Common myeloid progenitor, CD34-positive (primary cell): ENCODE results near the gene MAPK14.

Experiments
- CTCF ChIA-PET: fragments of 350-600 bp; sonication (Branson Sonifier 250); formaldehyde crosslinking; loops from one replicate; lab custom pipeline; 2021; ENCODE audit warnings: antibody characterized with exemption; lab: Charles Lee
- POLR2A ChIA-PET: fragments of 350-600 bp; sonication (Branson Sonifier 250); formaldehyde crosslinking; loops from one replicate; lab custom pipeline; 2021; ENCODE audit warnings: antibody characterized with exemption; lab: Charles Lee
- DNase-seq, 3 donors: peaks; one replicate each; pipeline versions ENCODE4 v3.0.0 to v3.0.0-alpha.2; 2013
- H3K27ac ChIP-seq, 2 experiments: 1 replicate in 1 of 2; 2 replicates in 1 of 2; pipeline ENCODE4 v1.7.0; 2013; ENCODE audit warnings: inconsistent platforms in 2 of 2, low read length in 2 of 2, mild to moderate bottlenecking in 2 of 2, low read depth in 1 of 2, moderate library complexity in 1 of 2; ENCODE audit not compliant: severe bottlenecking in 2 of 2, insufficient read depth in 1 of 2, poor library complexity in 1 of 2
- H3K27me3 ChIP-seq, 5 experiments: replicated peaks in 2 of 5; 1 replicate in 3 of 5; 2 replicates in 2 of 5; pipeline versions ENCODE4 v1.6.1 to v1.7.0; 2013; ENCODE audit warnings: low read length in 4 of 5, mild to moderate bottlenecking in 2 of 5, moderate library complexity in 2 of 5, inconsistent platforms in 1 of 5; ENCODE audit not compliant: insufficient read depth in 5 of 5, control insufficient read depth in 4 of 5
- H3K36me3 ChIP-seq, 4 experiments: 1 replicate in 2 of 4; 2 replicates in 2 of 4; pipeline versions ENCODE4 v1.6.1 to v1.7.0; 2013; ENCODE audit warnings: low read length in 3 of 4, control low read depth in 1 of 4, mild to moderate bottlenecking in 1 of 4; ENCODE audit not compliant: control insufficient read depth in 4 of 4, insufficient read depth in 4 of 4
- H3K4me1 ChIP-seq, 4 experiments: 1 replicate in 3 of 4; 2 replicates in 1 of 4; pipeline versions ENCODE4 v1.6.1 to v1.7.1; 2013; ENCODE audit warnings: low read length in 3 of 4, mild to moderate bottlenecking in 3 of 4, control low read depth in 1 of 4, inconsistent platforms in 1 of 4, moderate library complexity in 1 of 4; ENCODE audit not compliant: control insufficient read depth in 4 of 4, insufficient read depth in 4 of 4; ENCODE audit errors: control extremely low read depth in 1 of 4
- H3K4me3 ChIP-seq, 7 experiments: 1 replicate in 4 of 7; 2 replicates in 3 of 7; pipeline versions ENCODE4 v1.5.1 to v1.7.0; 2013; ENCODE audit warnings: mild to moderate bottlenecking in 7 of 7, low read length in 6 of 7, moderate library complexity in 6 of 7, inconsistent platforms in 2 of 7, low read depth in 2 of 7, control low read depth in 1 of 7; ENCODE audit not compliant: insufficient read depth in 4 of 7, control insufficient read depth in 1 of 7; ENCODE audit errors: extremely low read depth in 1 of 7
- H3K9me3 ChIP-seq, 5 experiments: 1 replicate in 4 of 5; 2 replicates in 1 of 5; pipeline versions ENCODE4 v1.6.1 to v1.7.1; 2013; ENCODE audit warnings: low read length in 4 of 5, mild to moderate bottlenecking in 2 of 5, inconsistent platforms in 1 of 5, low read depth in 1 of 5, moderate library complexity in 1 of 5; ENCODE audit not compliant: control insufficient read depth in 4 of 5, insufficient read depth in 2 of 5; ENCODE audit errors: control extremely low read depth in 1 of 5
- WGBS: methylation state at CpG from one replicate; pipeline ENCODE4 v1.1.5; 2013; ENCODE audit not compliant: insufficient coverage; 5-methylcytosine and 5-hydroxymethylcytosine counted together

MAPK14 gene

GRCh38 chr6:36064770-36065396, 37.3 kb downstream of the MAPK14 start:
- WGBS, result 100% methylated on average over 2 of the region's 3 CpGs
- ChIA-PET POLR2A (interaction anchor here (1.1 kb wide), 1 partner anchor 19 kb away, joined by 4 read pairs; no protein-coding TSS in a partner anchor), CTCF (interaction anchor here (1.2 to 3.6 kb wide), 6 partner anchors 9 to 30 kb away, joined by 3 to 17 read pairs (median 6); no protein-coding TSS in a partner anchor)
- peaks cover 4 to 36% (median 17%) of the 10 kb centered on the region in 4 experiments for H3K4me1 ChIP-seq
- H3K27ac ChIP-seq, result peak overlapping the region in 1 of 2 experiments; percentile 47
- H3K4me3 ChIP-seq, result no peak overlapping the region
- no peaks in the 10 kb centered on the region for H3K27me3 ChIP-seq
- DNase-seq, result no peak
- H3K9me3 ChIP-seq, result no peaks in the 10 kb centered on the region
- H3K36me3 ChIP-seq, result peaks cover 7 to 31% (median 23%) of the 10 kb centered on the region in 4 experiments

DNA sequence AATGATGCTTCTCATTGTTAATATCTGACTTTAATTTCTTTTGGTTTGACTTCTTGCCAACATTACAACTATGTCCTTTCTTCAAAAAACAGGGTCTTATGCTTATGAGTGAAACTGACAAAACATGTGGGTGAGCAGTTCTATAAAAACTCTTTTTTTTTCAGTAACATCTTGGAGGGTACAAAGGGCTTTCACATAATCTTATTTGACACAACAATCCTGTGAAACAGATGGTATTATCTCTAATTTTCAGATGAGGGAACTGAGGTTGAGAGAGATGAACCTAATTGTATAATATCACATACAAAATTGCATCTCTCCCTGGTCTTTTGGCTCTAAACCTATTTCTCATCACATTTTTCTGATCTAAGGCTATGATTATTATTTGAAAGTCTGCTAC, 38.3 kb downstream of the MAPK14 start:
- Histone ChIP-seq H3K4me3 (no peak overlapping the region), H3K27me3 (no peaks in the 10 kb centered on the region), H3K4me1 (peaks cover 4 to 36% (median 17%) of the 10 kb centered on the region in 4 experiments), H3K27ac (peak overlapping the region in 1 of 2 experiments; percentile 19), H3K9me3 (no peaks in the 10 kb centered on the region), H3K36me3 (peaks cover 4 to 23% (median 18%) of the 10 kb centered on the region in 4 experiments)
- ChIA-PET POLR2A (interaction anchor here (0.6 to 1.4 kb wide), 3 partner anchors 20 to 1246 kb away, joined by 4 to 6 read pairs (median 5); no protein-coding TSS in a partner anchor), CTCF (interaction anchor here (1.2 to 3.6 kb wide), 5 partner anchors 10 to 29 kb away, joined by 3 to 17 read pairs (median 4); no protein-coding TSS in a partner anchor)
- DNase-seq, result peak in 2 of 3 donors; percentile 18 to 52

- Histone ChIP-seq H3K36me3 (peaks cover 4 to 16% (median 14%) of the 10 kb centered on the region in 4 experiments), H3K4me1 (peaks cover 4 to 36% (median 17%) of the 10 kb centered on the region in 4 experiments), H3K9me3 (no peaks in the 10 kb centered on the region), H3K4me3 (no peak overlapping the region), H3K27me3 (no peaks in the 10 kb centered on the region), H3K27ac (peak overlapping the region in 1 of 2 experiments; percentile 23)
- 80% methylated on average over 1 of the region's 2 CpGs for WGBS
- POLR2A ChIA-PET, result interaction anchor here (0.6 to 1.4 kb wide), 2 partner anchors 28 to 39 kb away, joined by 3 to 5 read pairs; partner anchors contain the start of gene MAPK14
- CTCF ChIA-PET, result interaction anchor here (1.1 to 3.6 kb wide), 7 partner anchors 10 to 136 kb away, joined by 3 to 17 read pairs (median 4); no protein-coding TSS in a partner anchor
- DNase-seq, result no peak
Measured at GRCh38 chr6:36066817-36067216, 39.2 kb downstream of the MAPK14 start.

DNA sequence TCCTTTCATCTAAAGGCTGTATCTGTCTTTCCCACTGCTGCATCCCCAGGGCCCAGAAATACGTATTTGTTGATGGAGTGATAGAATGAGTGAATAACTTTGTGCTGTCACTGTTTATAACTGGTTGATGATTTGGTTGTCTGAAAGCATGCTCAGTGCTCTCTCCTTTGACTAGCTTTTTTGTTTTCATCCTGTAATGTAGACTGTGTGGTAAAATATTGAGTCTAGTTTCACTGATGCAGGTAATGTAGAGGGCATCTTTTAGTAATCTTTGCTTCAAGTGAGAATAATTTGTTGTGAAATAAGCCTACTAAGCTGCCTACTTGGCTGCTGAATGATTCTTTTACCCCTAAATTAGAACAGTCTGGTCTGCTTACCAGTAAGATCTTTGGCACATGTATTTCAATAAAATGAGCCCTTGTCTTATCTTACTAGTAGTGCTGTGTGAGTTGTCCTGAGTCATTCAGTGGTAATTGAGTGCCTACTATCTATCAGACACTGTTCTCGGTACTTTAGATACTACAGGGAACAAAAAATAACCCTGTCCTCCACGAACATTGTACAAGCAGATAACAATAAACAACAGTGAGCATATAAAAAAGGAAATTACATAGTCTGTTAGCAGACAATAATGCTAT, 39.9 kb downstream of the MAPK14 start:
- peak; percentile 37 to 79 (median 60) for DNase-seq
- no CpG with 5 or more reads among the region's 3 CpGs for WGBS
- Histone ChIP-seq H3K9me3 (no peaks in the 10 kb centered on the region), H3K27ac (peak overlapping the region in 1 of 2 experiments; percentile 23), H3K4me1 (peaks cover 4 to 36% (median 17%) of the 10 kb centered on the region in 4 experiments), H3K36me3 (peaks cover 4 to 16% (median 10%) of the 10 kb centered on the region in 4 experiments), H3K27me3 (no peaks in the 10 kb centered on the region), H3K4me3 (no peak overlapping the region)
- CTCF ChIA-PET, result interaction anchor here (1.1 to 3.6 kb wide), 7 partner anchors 9 to 135 kb away, joined by 3 to 17 read pairs (median 4); no protein-coding TSS in a partner anchor
- POLR2A ChIA-PET, result interaction anchor here (0.5 to 1.4 kb wide), 2 partner anchors 29 to 689 kb away, joined by 3 to 5 read pairs; no protein-coding TSS in a partner anchor

- H3K4me3 ChIP-seq, result no peak overlapping the region
- H3K9me3 ChIP-seq, result no peaks in the 10 kb centered on the region
- H3K27me3 ChIP-seq, result no peaks in the 10 kb centered on the region
- H3K4me1 ChIP-seq, result peaks cover 4 to 33% (median 14%) of the 10 kb centered on the region in 4 experiments
- peaks cover 4 to 16% (median 8%) of the 10 kb centered on the region in 4 experiments for H3K36me3 ChIP-seq
- CTCF ChIA-PET, result interaction anchor here (0.7 to 3.5 kb wide), 6 partner anchors 8 to 39 kb away, joined by 3 to 17 read pairs (median 3); no protein-coding TSS in a partner anchor
- H3K27ac ChIP-seq, result no peak overlapping the region
- no peak for DNase-seq
- POLR2A ChIA-PET, result interaction anchor here (0.5 kb wide), 1 partner anchor 689 kb away, joined by 3 read pairs; no protein-coding TSS in a partner anchor
Measured at GRCh38 chr6:36068012-36068392, 40.4 kb downstream of the MAPK14 start.

DNA sequence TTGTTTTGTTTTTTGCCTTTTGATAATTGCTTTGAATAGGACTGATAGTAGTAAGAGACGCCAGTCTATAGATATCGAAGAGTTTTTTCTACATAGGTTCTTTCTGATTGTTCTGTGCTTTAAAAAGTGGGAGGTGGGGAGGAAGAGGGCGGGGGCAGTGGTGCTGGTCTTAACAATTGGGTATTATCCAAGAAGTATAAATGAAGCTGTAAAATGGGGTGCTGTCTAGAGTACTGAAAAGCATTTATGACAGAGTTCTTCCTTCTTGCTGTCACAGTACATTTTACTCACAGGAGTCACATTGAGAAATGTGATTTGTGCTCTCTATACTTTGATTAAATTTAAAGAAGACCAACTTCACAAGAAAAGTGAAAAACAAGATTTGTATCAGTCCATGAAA, 41.0 kb downstream of the MAPK14 start:
- Histone ChIP-seq H3K4me3 (no peak overlapping the region), H3K9me3 (no peaks in the 10 kb centered on the region), H3K36me3 (peaks cover 5 to 16% (median 8%) of the 10 kb centered on the region in 4 experiments), H3K27ac (no peak overlapping the region), H3K27me3 (no peaks in the 10 kb centered on the region), H3K4me1 (peaks cover 4 to 28% (median 10%) of the 10 kb centered on the region in 4 experiments)
- ChIA-PET POLR2A (interaction anchor here (0.6 to 1.3 kb wide), 2 partner anchors 41 to 181 kb away, joined by 3 read pairs; partner anchors contain the start of gene MAPK14), CTCF (interaction anchor here (0.7 to 3.5 kb wide), 6 partner anchors 8 to 40 kb away, joined by 3 to 17 read pairs (median 4); no protein-coding TSS in a partner anchor)
- DNase-seq, result no peak
- 94% methylated on average over 2 of the region's 3 CpGs for WGBS
